Gastroesophageal sphincter (tissue), 3 donors: ENCODE data around the gene NRXN3.

Experiments used
- EP300 ChIP-seq: sonication (generic); formaldehyde crosslinking; IDR thresholded peaks from one replicate; pipeline ENCODE4 v1.6.1; 2017; ENCODE audit warnings: antibody characterized with exemption, mild to moderate bottlenecking
- POLR2A ChIP-seq, 2 donors: fragments of 450-650 bp; IDR thresholded peaks; one replicate each; pipeline ENCODE4 v1.6.1; 2017; ENCODE audit warnings: antibody characterized with exemption in 2 of 2, mild to moderate bottlenecking in 2 of 2, moderate library complexity in 1 of 2
- POLR2AphosphoS5 ChIP-seq: sonication (generic); formaldehyde crosslinking; IDR thresholded peaks from one replicate; pipeline ENCODE4 v1.6.1; 2017; ENCODE audit warnings: antibody characterized with exemption
- TF ChIP-seq, protein P1 (sequence below), 4 experiments: fragments of 200-600 bp in 2 of 4; fragments of 450-650 bp in 2 of 4; sonication (generic) in 1 of 4; IDR thresholded peaks; one replicate each; pipeline ENCODE4 v1.5.1; 2017 to 2019; ENCODE audit warnings: antibody characterized with exemption in 4 of 4, mild to moderate bottlenecking in 2 of 4, moderate library complexity in 2 of 4

DNA sequence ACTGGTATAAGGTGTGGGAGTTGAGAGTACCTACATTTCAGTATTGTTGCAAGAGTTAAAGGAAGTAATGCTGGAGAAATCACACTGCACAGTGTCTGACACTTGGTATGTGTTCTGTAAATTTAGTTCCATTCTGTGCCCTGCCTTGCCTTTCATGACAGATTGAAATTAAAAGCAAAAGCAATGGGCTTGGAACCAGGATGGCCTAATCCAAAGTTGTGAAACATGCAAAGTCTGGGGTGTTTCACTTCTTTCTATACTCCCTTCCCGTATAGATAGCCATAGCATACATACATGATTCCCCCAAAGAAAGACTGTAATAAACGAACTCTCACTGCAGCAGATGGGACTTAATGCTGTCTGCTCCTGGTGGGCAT is 281.1 kb downstream of the NRXN3 start:
- TF ChIP-seq POLR2AphosphoS5 (no peak), POLR2A (IDR thresholded peaks at IDR 0.05) (no peak), EP300 (no peak)
- TF ChIP-seq, protein P1, sequence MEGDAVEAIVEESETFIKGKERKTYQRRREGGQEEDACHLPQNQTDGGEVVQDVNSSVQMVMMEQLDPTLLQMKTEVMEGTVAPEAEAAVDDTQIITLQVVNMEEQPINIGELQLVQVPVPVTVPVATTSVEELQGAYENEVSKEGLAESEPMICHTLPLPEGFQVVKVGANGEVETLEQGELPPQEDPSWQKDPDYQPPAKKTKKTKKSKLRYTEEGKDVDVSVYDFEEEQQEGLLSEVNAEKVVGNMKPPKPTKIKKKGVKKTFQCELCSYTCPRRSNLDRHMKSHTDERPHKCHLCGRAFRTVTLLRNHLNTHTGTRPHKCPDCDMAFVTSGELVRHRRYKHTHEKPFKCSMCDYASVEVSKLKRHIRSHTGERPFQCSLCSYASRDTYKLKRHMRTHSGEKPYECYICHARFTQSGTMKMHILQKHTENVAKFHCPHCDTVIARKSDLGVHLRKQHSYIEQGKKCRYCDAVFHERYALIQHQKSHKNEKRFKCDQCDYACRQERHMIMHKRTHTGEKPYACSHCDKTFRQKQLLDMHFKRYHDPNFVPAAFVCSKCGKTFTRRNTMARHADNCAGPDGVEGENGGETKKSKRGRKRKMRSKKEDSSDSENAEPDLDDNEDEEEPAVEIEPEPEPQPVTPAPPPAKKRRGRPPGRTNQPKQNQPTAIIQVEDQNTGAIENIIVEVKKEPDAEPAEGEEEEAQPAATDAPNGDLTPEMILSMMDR (IDR thresholded peaks at IDR 0.05), result no peak
